Renal cortex interstitium (tissue), 11 donors: Measurements from ENCODE around the gene VPS13D. TPM values are rescaled to one million over a fixed set of nuclear protein-coding genes. Genes with fewer than 3 reads are reported as not detected.

Source experiments
- DNase-seq, 11 donors: peaks; one replicate each; pipeline ENCODE4 v3.0.0-alpha.2; 2013; ENCODE audit warnings: low read depth in 9 of 11, low spot score in 4 of 11; ENCODE audit errors: extremely low read depth in 1 of 11
- polyA plus RNA-seq, 3 donors: library from polyadenylated mRNA; unstranded; fragments of 120-200 nt; gene quantifications; one replicate each; pipeline ENCODE4 v1.2.1, GENCODE V29; 2013; ENCODE audit not compliant: insufficient read length in 3 of 3

VPS13D gene
- polyA plus RNA-seq, 3 donors = 27.6 to 31.7 (median 27.7) TPM

- peak in 9 of 11 donors; percentile 60 to 84 (median 70) for DNase-seq
These were observed 179.9 kb downstream of the VPS13D start for GRCh38 chr1:12409681-12410080.

DNA sequence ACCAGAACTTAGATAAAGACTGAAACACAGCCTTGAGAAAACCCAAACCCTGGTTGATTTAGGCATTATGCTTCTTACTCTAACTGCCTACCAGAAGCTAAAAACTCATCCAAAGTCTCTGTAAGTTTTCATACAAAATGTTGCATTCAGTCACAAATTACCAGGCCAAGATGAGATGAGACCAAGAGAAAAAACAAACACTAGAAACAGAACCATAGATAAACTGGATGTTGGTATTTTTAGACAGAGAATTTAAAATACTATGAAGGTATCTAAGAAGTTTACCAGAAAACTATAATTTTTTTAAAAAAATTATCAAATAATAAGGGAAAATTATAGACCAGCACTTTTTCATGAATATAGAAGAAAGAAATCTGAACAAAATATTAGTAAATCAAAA lies 180.5 kb downstream of the VPS13D start:
- no peak for DNase-seq

- no peak for DNase-seq
These were observed 181.3 kb downstream of the VPS13D start for GRCh38 chr1:12411098-12411497.

DNA sequence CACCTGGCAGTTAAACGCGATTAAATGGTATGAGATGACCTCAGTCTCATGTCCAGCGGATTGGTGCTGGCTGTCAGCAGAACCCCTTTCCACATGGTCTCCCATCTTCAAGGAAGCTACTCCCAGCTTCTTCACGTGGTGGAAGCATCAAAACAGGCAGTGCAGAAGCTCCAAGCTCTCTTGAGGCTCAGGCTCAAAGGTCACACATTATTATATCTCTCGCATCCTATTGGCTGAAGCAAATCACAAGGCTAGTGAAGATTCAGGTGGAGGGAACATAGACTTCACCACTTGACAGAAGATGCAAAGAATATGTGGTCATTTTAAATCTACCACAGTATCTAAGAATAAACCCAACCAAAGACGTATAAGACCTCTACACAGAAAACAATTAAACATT lies 181.9 kb downstream of the VPS13D start:
- DNase-seq = no peak

DNA sequence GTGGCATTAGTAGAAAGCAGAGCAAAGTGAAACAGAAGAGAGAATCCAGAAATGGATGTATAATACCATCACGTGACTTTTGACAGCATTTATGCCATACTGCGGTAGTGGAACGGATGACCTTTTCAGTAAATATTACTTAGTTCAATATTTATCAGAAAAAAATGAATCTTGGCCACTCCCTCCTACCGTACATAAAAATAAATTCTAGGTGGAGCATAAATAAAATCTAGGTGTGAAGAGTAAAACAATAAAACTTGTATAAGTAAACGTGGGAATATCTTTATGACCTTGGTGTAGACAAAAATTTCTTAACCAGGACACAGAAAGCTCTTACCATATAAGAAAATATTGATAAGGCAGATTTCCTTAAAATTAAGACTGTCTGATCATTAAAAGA lies 182.6 kb downstream of the VPS13D start:
- DNase-seq = no peak

GRCh38 chr1:12413664-12414410 lies 184.0 kb downstream of the VPS13D start:
- no peak for DNase-seq

- DNase-seq = no peak
These were observed 184.7 kb downstream of the VPS13D start for GRCh38 chr1:12414444-12415018.

DNA sequence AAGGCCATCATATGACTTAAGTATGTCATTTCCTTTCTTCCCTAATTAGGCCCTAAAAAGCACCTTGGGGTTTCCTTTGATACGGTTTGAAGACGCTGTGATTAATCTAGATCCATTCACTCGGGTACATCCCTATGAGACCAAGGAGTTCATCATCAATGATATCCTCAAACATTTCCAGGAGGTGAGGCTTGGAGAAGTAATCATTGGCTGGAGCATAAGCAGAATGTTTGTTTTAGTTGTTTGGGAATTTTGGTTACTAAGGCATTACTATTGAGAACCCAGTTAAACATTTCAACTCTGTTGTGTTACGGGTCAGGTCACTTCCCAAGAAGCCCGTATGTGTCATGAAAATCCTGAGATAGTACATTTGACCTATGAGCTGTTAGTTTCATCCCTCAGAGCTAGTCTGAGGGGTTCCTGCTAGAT lies 185.2 kb downstream of the VPS13D start:
- DNase-seq = no peak

- no peak for DNase-seq
These were observed 186.3 kb downstream of the VPS13D start for GRCh38 chr1:12416101-12416500.

DNA sequence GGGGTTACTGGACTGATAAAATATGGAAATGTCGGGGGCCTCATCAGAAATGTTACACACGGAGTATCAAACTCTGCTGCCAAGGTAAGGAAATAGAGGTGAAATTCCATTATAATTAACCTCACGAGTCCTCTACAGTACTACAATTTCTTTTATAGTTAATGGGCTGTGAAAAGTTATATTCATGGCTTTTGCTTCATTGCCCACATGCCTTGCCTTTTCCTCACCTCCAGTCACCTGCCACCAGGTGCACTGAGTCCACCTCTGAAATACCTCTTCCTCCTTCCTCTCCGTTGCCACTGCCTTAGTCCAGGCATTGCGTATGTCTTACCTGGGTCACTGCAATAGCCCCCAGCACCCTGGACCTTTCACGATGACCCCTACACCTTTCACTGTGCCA lies 186.9 kb downstream of the VPS13D start:
- no peak for DNase-seq

DNA sequence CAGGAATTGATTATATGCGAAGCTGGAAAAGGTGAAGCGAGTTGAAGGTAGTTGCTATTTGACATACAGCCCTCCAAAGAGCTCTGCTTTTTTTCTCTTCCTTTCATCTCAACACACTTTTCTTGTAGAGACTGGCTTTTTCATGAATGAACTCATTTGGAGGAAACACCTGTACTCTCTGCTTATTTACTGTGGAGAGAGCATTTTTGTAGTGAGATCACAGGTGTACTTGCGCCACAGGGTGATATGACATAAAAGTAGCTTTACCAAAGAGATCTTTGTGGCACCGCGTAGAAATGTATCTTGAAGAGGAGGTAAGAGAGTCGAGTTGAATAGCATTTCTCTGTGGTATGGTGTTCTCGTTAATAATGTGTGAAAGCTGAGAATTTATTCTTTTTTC lies 187.6 kb downstream of the VPS13D start:
- no peak for DNase-seq

DNA sequence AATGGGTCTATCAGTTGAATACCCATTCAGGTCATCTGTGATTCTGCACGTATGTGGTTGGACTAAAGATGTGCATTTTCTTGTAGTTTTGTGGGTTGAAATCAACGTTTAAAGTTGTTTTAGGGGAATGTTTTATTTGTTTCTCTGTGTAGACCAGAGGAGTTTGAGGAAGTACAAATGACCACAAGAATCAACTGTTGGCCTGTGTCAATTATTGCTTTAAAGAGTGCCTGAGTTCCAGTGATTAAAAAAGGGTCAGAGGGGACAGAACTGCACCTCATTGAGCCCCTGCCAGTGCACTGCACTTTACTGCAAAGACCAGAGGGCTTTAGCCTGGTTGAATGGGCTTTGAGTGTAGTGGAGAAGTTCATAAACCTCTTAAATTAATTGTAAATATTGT lies 190.3 kb downstream of the VPS13D start:
- no peak for DNase-seq

DNA sequence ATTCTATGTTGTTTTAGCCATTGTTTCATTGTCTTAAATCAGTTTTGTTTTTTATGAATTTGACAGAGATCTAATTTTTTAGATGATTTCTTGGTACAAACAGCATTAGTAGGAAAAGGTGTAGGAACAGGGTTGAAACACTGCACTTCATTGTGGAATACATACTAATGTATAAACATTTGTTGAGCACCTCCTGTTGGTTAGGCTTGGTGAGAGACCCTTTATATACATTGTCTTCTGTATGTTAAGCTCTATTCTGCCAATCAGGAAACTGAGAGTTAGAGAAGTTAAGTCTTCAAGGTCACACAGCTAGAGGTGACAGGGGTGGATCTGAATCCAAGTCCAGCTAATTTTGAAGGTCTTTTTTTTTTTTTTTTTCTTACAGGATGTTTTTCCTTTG lies 192.7 kb downstream of the VPS13D start:
- DNase-seq = no peak

DNA sequence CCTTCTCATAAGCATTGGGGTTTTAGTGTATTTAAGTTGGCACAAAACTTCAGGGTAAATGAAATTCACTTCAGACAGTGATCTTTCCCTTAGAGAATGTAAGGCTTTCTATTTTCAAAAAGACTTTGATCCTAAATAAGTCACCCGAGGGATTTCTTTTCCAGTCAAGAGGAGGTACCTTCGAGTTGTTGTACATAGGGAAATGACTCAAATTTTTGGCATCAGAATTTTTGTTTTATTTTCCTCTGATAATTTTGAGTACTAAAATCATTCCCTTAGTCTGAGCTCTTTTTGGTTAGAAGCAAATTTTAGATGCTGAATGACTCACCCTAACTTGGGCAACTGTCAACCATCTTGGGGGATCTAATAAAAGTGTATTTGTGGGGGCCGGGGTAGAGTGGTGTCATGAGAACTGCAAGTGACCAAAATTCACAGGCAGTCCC lies 194.3 kb downstream of the VPS13D start:
- DNase-seq = no peak

- no peak for DNase-seq
These were observed 195.0 kb downstream of the VPS13D start for GRCh38 chr1:12424793-12425192.

DNA sequence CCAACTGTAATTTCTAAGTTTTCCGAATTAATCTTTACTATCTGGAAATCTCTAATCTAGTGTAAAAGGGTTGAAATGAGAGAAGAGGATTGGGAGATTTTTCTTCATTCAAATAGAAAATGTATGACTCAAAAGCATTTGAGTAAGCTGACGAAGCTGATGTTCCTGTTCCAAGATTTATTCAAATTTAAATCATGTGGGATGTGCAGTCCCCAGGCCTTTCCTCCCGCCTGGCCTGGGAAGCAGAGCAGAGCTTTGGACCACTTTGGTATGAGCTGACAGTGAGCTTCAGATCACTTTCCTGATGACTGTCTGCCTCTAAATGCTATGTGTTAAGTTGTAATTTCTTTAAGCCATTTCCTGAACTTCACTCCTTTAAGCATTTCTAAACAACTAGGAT lies 196.2 kb downstream of the VPS13D start:
- DNase-seq = no peak

DNA sequence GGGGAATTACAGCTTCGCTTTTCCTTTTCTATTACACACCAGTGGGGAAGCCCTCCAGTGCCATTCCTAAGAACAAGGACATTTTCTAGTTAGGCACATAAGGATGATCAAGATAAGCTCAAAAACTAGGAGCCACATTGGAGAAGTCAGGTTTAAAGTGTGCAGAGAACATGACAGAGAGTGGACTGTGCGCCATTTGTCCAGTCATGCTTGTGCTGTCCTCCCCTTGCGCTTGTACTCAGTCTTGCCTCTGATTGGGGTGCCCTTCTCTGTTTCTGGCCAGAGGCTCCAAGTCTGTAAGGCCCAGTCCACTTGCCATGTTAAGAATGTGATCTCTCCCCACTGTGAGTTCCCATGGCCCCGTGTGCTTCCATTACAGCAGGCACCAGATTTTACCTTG lies 198.5 kb downstream of the VPS13D start:
- DNase-seq = no peak

GRCh38 chr1:12430525-12430924 lies 200.7 kb downstream of the VPS13D start:
- DNase-seq = no peak

DNA sequence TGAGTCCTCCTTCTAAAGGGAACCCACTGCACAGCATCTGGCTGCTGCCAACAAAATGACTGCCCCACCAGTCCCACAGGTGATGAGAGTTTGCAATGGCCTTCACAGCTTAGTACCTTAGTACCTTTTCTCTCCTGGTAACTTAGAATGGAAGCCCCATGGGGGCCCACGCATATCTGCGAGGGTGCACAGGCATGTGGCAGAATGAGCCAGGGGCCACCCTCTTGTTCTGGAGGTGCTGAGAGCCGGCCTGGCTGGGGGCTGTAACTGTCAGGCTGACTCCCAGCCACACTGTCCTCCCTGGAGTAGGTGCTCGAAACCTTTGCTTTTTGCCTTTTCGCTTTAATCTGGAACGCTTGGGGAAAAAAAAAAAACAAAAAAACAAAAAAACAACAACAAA lies 203.1 kb downstream of the VPS13D start:
- no peak for DNase-seq

DNA sequence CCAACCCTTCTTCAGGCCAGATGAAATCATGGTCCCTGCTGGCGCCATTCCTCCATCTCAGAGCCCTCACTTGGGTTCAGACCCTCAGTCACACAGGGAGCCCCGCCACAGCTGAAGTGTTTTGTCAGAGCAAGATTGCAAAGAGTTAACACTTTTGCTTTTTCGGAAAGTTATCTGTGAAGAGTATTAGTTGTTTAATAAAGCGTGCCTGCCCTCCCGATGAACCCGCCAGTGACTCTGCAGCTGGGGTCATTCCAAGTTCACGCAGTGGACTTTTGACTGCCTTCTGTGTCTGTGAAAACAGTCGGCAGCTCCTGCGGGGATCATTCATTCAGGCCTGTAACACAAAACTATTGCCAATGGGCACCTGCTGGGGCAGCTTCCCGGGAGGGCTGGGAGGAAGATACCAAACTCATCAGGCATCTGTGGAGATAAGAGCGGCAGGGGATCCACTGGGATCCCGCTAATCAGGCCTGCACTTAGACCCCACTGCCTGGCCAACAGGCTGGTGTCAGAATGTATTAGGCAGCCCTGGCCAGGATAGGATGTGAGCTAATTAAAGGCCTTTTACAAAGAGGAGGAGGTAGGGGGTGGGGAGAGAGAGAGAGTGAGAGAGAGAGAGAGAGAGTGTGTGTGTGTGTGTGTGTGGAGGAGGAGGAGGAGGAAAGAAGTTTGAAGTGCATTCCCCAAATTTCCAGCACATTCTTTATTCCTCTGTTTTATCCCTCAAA lies 203.7 kb downstream of the VPS13D start:
- DNase-seq = peak in 9 of 11 donors; percentile 71 to 88 (median 83)
